ENCODE results near the gene TRIM29. TPM values are rescaled to one million over a fixed set of nuclear protein-coding genes. Genes with fewer than 3 reads are reported as not detected.

The TRIM29 gene
- total and polyA plus RNA-seq, 2 of the 13 experiments (the other 11 are each of a cell fraction or from before 2014, with no cell fraction given) = 0.86 TPM

DNA sequence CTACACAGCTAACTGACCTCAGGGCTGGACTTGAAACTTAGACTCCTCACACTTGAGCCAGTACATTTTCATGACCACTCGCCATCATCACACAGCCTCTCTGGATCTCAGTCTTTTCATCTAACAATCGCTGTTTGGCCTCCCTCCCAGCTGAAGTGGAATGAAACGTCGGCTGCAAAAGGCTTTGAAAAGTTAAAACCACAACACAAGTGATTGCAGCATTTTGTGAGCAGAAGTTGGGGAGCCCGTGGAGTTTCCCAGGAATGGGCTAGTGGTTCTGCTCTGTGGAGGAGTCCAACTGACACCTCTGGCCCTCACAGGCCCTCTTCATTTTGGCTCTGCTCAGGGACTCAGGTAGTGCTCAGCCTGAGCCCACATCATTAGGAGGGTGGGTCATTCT lies 35.9 kb upstream of the TRIM29 start (continued):
- TF ChIP-seq MLLT10 (CRISPR knock-in tag; IDR thresholded peaks at IDR 0.05) = no peak

DNA sequence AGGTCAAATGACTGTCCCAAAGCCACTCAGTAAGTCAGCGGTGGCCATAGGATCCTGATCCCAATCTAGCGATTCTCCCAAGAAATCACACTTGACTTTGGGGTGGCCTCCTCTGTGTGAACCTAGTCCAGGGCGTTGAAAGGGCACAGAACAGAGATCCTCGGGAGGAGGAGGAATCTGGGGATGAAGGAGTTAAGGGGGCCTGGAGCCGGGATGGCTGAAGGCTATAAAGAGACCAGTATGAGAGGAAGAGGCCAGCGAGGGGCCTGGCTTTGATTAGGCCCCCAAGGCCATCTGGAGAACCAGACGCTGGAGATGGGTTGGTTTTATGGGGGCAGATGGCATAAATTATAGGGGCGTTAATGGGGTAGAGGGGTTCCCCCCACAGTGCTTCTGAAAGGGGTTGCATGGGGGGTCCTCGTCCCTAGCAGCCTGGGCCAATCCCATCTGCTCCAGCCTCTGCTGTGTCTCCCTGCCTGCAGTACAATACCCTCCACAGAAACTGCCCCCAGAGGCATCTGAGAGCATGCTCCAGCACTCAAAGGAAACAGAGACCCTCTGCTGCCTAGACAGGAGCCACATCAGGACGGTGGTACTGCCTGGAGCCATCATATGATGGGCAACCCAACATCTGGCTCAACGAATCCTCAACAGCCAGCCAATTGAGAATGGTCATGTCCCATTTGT lies 35.2 kb upstream of the TRIM29 start:
- 83% methylated on average over 8 of the region's 11 CpGs for WGBS (ENCODE audit: low lambda C conversion rate)
- Histone ChIP-seq H3K9ac (ENCODE audit: insufficient read depth, low read depth, low read length) (no peak overlapping the region), H3K36me3 (replicated peaks in 1 of 2; ENCODE audit: control insufficient read depth in 1 of 2, insufficient read depth in 2 of 2, low read length in 2 of 2) (no peaks in the 10 kb centered on the region), H3K9me3 (ENCODE audit: low read length) (no peaks in the 10 kb centered on the region), H3K4me1 (ENCODE audit: insufficient read depth, low read length) (peaks cover 19% of the 10 kb centered on the region), H2AFZ (ENCODE audit: low read length) (no peak overlapping the region), H3K4me2 (ENCODE audit: low read depth, low read length) (no peak overlapping the region), H3K4me3 (replicated peaks in 1 of 3; ENCODE audit: insufficient read depth in 1 of 3, low read depth in 2 of 3, low read length in 3 of 3) (no peak overlapping the region), H3K27me3 (ENCODE audit: control insufficient read depth in 1 of 2, insufficient read depth in 2 of 2, low read length in 2 of 2) (peaks cover 3 to 14% of the 10 kb centered on the region in 2 experiments; a peak in 4 of 5 replicates), H3K27ac (ENCODE audit: extremely low read length, insufficient read depth, low read length) (no peak overlapping the region), H4K20me1 (ENCODE audit: insufficient read depth, low read length) (no peaks in the 10 kb centered on the region), H3K79me2 (ENCODE audit: insufficient read depth, low read length) (no peaks in the 10 kb centered on the region)
- ATAC-seq = no peak
- intact Hi-C loops (cut with micrococcal nuclease; ENCODE audit: unreplicated experiment) = no loop called here
- POLR2A ChIA-PET = no interaction called here
- CTCF ChIA-PET (ENCODE audit: low intra/inter-chr PET ratio, low total read pairs) = interaction anchor here (1.2 to 2.3 kb wide), 6 partner anchors 9 to 127 kb away, joined by 3 to 31 read pairs (median 10); no protein-coding TSS in a partner anchor
- BruUV-seq (replicated peaks) = no TSS peak
- in situ Hi-C loops (cut with HindIII; ENCODE audit: extremely low pct_ligation_motif_present, low pct_unique_long_range_greater_than_20kb) = loop anchor here (5.0 kb wide), 2 partner anchors 54 to 129 kb away; no protein-coding TSS in a partner anchor
- no peak for FAIRE-seq
- no peak for DNase-seq (ENCODE audit: low spot score)
- TF ChIP-seq, protein P1, sequence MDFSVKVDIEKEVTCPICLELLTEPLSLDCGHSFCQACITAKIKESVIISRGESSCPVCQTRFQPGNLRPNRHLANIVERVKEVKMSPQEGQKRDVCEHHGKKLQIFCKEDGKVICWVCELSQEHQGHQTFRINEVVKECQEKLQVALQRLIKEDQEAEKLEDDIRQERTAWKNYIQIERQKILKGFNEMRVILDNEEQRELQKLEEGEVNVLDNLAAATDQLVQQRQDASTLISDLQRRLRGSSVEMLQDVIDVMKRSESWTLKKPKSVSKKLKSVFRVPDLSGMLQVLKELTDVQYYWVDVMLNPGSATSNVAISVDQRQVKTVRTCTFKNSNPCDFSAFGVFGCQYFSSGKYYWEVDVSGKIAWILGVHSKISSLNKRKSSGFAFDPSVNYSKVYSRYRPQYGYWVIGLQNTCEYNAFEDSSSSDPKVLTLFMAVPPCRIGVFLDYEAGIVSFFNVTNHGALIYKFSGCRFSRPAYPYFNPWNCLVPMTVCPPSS (IDR thresholded peaks at IDR 0.05) = no peak
- TF ChIP-seq, protein P2, sequence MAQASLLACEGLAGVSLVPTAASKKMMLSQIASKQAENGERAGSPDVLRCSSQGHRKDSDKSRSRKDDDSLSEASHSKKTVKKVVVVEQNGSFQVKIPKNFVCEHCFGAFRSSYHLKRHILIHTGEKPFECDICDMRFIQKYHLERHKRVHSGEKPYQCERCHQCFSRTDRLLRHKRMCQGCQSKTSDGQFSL (CRISPR knock-in tag; IDR thresholded peaks at IDR 0.05) = no peak
- no peak for TF ChIP-seq ZNF431 (CRISPR knock-in tag; IDR thresholded peaks at IDR 0.05; ENCODE audit: borderline replicate concordance, low read depth)
- no peak for TF ChIP-seq HMGXB3 (CRISPR knock-in tag; IDR thresholded peaks at IDR 0.05; ENCODE audit: borderline replicate concordance)
- no peak for TF ChIP-seq KDM5B (CRISPR knock-in tag; IDR thresholded peaks at IDR 0.05; ENCODE audit: borderline replicate concordance)
- TF ChIP-seq ZNF292 (CRISPR knock-in tag; IDR thresholded peaks at IDR 0.05; ENCODE audit: borderline replicate concordance, low read depth) = no peak
- TF ChIP-seq WIZ (CRISPR knock-in tag; IDR thresholded peaks at IDR 0.05) = no peak
- TF ChIP-seq ZBTB20 (CRISPR knock-in tag; IDR thresholded peaks at IDR 0.05; ENCODE audit: borderline replicate concordance, low read depth) = no peak
- TF ChIP-seq SAFB2 (CRISPR knock-in tag; IDR thresholded peaks at IDR 0.05; ENCODE audit: borderline replicate concordance, low read depth) = no peak
- TF ChIP-seq SMC3 (IDR thresholded peaks at IDR 0.05; ENCODE audit: low read length) = no peak
- TF ChIP-seq, protein P3, sequence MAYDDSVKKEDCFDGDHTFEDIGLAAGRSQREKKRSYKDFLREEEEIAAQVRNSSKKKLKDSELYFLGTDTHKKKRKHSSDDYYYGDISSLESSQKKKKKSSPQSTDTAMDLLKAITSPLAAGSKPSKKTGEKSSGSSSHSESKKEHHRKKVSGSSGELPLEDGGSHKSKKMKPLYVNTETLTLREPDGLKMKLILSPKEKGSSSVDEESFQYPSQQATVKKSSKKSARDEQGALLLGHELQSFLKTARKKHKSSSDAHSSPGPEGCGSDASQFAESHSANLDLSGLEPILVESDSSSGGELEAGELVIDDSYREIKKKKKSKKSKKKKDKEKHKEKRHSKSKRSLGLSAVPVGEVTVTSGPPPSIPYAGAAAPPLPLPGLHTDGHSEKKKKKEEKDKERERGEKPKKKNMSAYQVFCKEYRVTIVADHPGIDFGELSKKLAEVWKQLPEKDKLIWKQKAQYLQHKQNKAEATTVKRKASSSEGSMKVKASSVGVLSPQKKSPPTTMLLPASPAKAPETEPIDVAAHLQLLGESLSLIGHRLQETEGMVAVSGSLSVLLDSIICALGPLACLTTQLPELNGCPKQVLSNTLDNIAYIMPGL (CRISPR knock-in tag; IDR thresholded peaks at IDR 0.05; ENCODE audit: borderline replicate concordance in 1 of 2, low read depth in 1 of 2) = no peak
- TF ChIP-seq ZNF75D (CRISPR knock-in tag; IDR thresholded peaks at IDR 0.05; ENCODE audit: borderline replicate concordance) = no peak

Measured in HepG2 (cell line).